Endodermal cell (in vitro differentiated cells): Measurements from ENCODE around the gene RYR2. TPM values are rescaled to one million over a fixed set of nuclear protein-coding genes. Genes with fewer than 3 reads are reported as not detected.

Experiments
- DNase-seq: peaks from one replicate; pipeline ENCODE4 v3.0.0-alpha.2; 2017
- H3K27ac ChIP-seq: 2 replicates; pipeline ENCODE4 v1.5.1; 2013; ENCODE audit warnings: mild to moderate bottlenecking, low read depth, low read length, moderate library complexity
- H3K27me3 ChIP-seq: 2 replicates; pipeline ENCODE4 v1.6.1; 2013; ENCODE audit warnings: mild to moderate bottlenecking, low read length, moderate library complexity; ENCODE audit not compliant: insufficient read depth, control insufficient read depth, poor library complexity, severe bottlenecking
- H3K36me3 ChIP-seq: 2 replicates; pipeline ENCODE4 v1.7.0; 2013; ENCODE audit warnings: mild to moderate bottlenecking, low read length, moderate library complexity; ENCODE audit not compliant: control insufficient read depth, insufficient read depth
- H3K4me1 ChIP-seq: one replicate; pipeline ENCODE4 v1.7.0; 2013; ENCODE audit warnings: low read length; ENCODE audit not compliant: control insufficient read depth, insufficient read depth
- H3K4me3 ChIP-seq: 2 replicates; pipeline ENCODE4 v1.5.1; 2013; ENCODE audit warnings: mild to moderate bottlenecking, low read length, moderate library complexity
- H3K9ac ChIP-seq: 2 replicates; pipeline ENCODE4 v1.6.1; 2013; ENCODE audit warnings: mild to moderate bottlenecking, low read length, moderate library complexity; ENCODE audit not compliant: poor library complexity, severe bottlenecking; ENCODE audit errors: extremely low read depth
- H3K9me3 ChIP-seq: 2 replicates; pipeline ENCODE4 v1.6.1; 2013; ENCODE audit warnings: mild to moderate bottlenecking, low read length, moderate library complexity; ENCODE audit not compliant: control insufficient read depth
- H3K27ac Mint-ChIP-seq: 2 replicates; pipeline ENCODE4 v1.8.0; 2020; ENCODE audit warnings: mixed read lengths
- H3K27me3 Mint-ChIP-seq: 2 replicates; pipeline ENCODE4 v1.8.0; 2021; ENCODE audit warnings: mild to moderate bottlenecking, mixed read lengths; ENCODE audit not compliant: insufficient read depth
- H3K36me3 Mint-ChIP-seq: 2 replicates; pipeline ENCODE4 v1.8.0; 2020; ENCODE audit warnings: low read depth, mixed read lengths
- H3K4me1 Mint-ChIP-seq: 2 replicates; pipeline ENCODE4 v1.8.0; 2020; ENCODE audit warnings: mixed read lengths
- H3K4me3 Mint-ChIP-seq: 2 replicates; pipeline ENCODE4 v1.8.0; 2020; ENCODE audit warnings: mild to moderate bottlenecking, moderate library complexity, mixed read lengths
- H3K9me3 Mint-ChIP-seq: 2 replicates; pipeline ENCODE4 v1.8.0; 2020; ENCODE audit warnings: mild to moderate bottlenecking, mixed read lengths
- CTCF ChIP-seq: fragments of 200-600 bp; sonication (generic); conservative IDR thresholded peaks from 2 replicates; pipeline ENCODE4 v1.5.0; 2021; ENCODE audit warnings: antibody characterized with exemption, mild to moderate bottlenecking
- WGBS, 2 experiments: methylation state at CpG; one replicate each; pipeline versions ENCODE4 v1.1.5 to v1.1.7; 2013; ENCODE audit warnings: missing lambda C conversion rate in 2 of 2, mixed read lengths in 1 of 2; ENCODE audit not compliant: insufficient coverage in 1 of 2, insufficient read length in 1 of 2; 5-methylcytosine and 5-hydroxymethylcytosine counted together
- total RNA-seq, 2 donors: library from RNA; stranded (reverse); fragmentation: NEBNext Ultra II Directional in 1 of 2; extraction: Animal tissue kit (Norgen Biotek cat#: 25700) in 1 of 2; gene quantifications; 2 replicates in 1 of 2; 3 replicates in 1 of 2; pipeline ENCODE4 v1.2.1, GENCODE V29; 2021

Gene RYR2
- total RNA-seq, 2 donors from 2014 or later = 0.95 to 2.4 TPM

DNA sequence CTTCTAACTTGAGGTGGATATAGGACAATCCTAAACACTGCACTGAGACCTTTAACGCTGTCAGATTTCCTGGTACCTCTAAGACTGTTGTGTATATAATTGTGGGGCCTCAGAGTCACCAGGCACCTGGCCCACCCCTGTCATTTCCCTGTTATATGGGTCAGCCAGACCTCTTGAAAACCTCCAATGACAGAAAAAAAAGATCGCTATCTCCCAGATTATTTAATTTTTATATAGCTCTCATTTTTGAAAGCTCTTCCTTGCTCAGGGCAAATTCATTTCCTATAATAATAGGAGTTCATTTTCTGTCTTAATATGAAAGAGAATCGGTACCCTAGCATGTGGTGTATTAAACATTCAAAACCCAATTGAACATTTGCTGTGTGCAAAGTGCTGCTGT lies 792.1 kb downstream of the RYR2 start:
- no peaks in the 10 kb centered on the region for H3K36me3 Mint-ChIP-seq
- no peak for DNase-seq
- H3K4me1 Mint-ChIP-seq = no peaks in the 10 kb centered on the region
- H3K9me3 Mint-ChIP-seq = no peaks in the 10 kb centered on the region
- Histone ChIP-seq H3K4me1 (no peaks in the 10 kb centered on the region), H3K36me3 (no peaks in the 10 kb centered on the region), H3K9ac (no peak overlapping the region), H3K9me3 (no peaks in the 10 kb centered on the region), H3K27ac (no peak overlapping the region), H3K27me3 (no peaks in the 10 kb centered on the region), H3K4me3 (no peak overlapping the region)
- no peak overlapping the region for H3K27ac Mint-ChIP-seq
- H3K27me3 Mint-ChIP-seq = no peaks in the 10 kb centered on the region
- TF ChIP-seq CTCF = no peak
- WGBS, 2 experiments = 100% methylated on average over 3 of the region's 3 CpGs; no CpG with 5 or more reads in 1 of the 2 experiments
- no peak overlapping the region for H3K4me3 Mint-ChIP-seq

DNA sequence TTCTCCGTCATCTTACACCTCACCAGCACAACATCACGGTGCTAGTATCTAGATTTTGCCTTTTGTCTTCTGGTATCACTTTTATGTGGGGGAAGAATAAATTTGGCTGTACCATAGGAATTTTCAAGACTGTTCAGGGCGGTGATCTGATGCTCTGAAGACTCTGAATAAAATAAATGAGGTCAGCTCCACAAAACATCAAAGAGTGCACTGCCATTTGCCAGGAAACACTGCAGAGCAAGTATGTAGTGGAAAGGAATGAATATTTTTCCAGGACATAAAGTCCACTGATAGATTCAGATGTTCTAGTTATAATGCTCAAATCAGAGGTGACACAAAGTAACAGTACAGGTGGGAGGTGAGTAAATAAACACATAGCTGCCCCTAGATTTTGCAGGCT lies 792.5 kb downstream of the RYR2 start:
- H3K27me3 ChIP-seq = no peaks in the 10 kb centered on the region
- TF ChIP-seq CTCF = no peak
- no peak overlapping the region for H3K27ac Mint-ChIP-seq
- H3K36me3 ChIP-seq = no peaks in the 10 kb centered on the region
- no peaks in the 10 kb centered on the region for H3K4me1 Mint-ChIP-seq
- H3K4me3 ChIP-seq = no peak overlapping the region
- no peaks in the 10 kb centered on the region for H3K27me3 Mint-ChIP-seq
- H3K9ac ChIP-seq = no peak overlapping the region
- DNase-seq = no peak
- H3K9me3 Mint-ChIP-seq = no peaks in the 10 kb centered on the region
- H3K9me3 ChIP-seq = no peaks in the 10 kb centered on the region
- H3K36me3 Mint-ChIP-seq = no peaks in the 10 kb centered on the region
- 86 to 96% methylated on average over 1 to 3 of the region's 3 CpGs for WGBS, 2 experiments
- no peak overlapping the region for H3K4me3 Mint-ChIP-seq
- no peaks in the 10 kb centered on the region for H3K4me1 ChIP-seq
- H3K27ac ChIP-seq = no peak overlapping the region

- TF ChIP-seq CTCF = no peak
- Histone ChIP-seq H3K9me3 (no peaks in the 10 kb centered on the region), H3K9ac (no peak overlapping the region), H3K4me1 (no peaks in the 10 kb centered on the region), H3K36me3 (no peaks in the 10 kb centered on the region), H3K27ac (no peak overlapping the region), H3K27me3 (no peaks in the 10 kb centered on the region), H3K4me3 (no peak overlapping the region)
- Mint-ChIP-seq H3K27me3 (no peaks in the 10 kb centered on the region), H3K9me3 (no peaks in the 10 kb centered on the region), H3K36me3 (no peaks in the 10 kb centered on the region), H3K27ac (no peak overlapping the region), H3K4me3 (no peak overlapping the region), H3K4me1 (no peaks in the 10 kb centered on the region)
- WGBS, 2 experiments = 56 to 94% methylated on average over 2 to 3 of the region's 3 CpGs
- no peak for DNase-seq
These were observed 796.3 kb downstream of the RYR2 start for GRCh38 chr1:237838320-237838719.
